ENCODE data around the gene CDCA4. TPM values are rescaled to one million over a fixed set of nuclear protein-coding genes. Genes with fewer than 3 reads are reported as not detected.

CDCA4 gene
- total RNA-seq, 1 donor from 2014 or later: 4.1 TPM

- Histone ChIP-seq H3K27me3 (no peaks in the 10 kb centered on the region), H3K4me3 (no peak overlapping the region), H3K27ac (no peak overlapping the region), H3K36me3 (no peaks in the 10 kb centered on the region), H3K9me3 (no peaks in the 10 kb centered on the region), H3K4me1 (peaks cover 12% of the 10 kb centered on the region)
- ATAC-seq (no peak), DNase-seq (no peak)
- TF ChIP-seq CTCF (IDR thresholded peaks at IDR 0.05): no peak
- intact Hi-C loops (cut with DNase I): no loop called here
These were observed 33.1 kb upstream of the CDCA4 start for GRCh38 chr14:105053996-105054395.

DNA sequence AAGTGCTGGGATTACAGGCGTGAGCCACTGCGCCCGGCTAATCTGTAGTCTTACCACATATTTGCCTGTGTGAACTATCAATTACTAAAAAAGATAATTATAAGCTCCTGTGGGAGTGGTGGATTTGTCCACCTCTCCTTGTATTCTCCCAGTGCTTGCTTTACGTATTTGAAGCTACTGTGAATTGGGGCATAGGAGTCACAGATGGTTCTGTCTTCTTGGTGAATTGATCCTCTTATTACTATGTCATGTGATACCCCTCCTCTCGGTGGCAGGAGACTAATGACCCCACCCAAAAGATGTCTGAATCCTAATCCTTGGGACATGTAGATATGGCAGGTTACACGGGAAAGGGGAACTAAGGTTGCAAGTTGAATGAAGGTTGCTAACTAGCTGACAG lies 32.5 kb upstream of the CDCA4 start:
- DNase-seq (no peak), ATAC-seq (no peak)
- TF ChIP-seq CTCF (IDR thresholded peaks at IDR 0.05): no peak
- H3K4me1 ChIP-seq: peaks cover 6% of the 10 kb centered on the region
- no peaks in the 10 kb centered on the region for H3K27me3 ChIP-seq
- intact Hi-C loops (cut with DNase I): no loop called here
- H3K36me3 ChIP-seq: no peaks in the 10 kb centered on the region
- H3K4me3 ChIP-seq: no peak overlapping the region
- no peaks in the 10 kb centered on the region for H3K9me3 ChIP-seq
- no peak overlapping the region for H3K27ac ChIP-seq

- intact Hi-C loops (cut with DNase I): no loop called here
These were observed 31.2 kb upstream of the CDCA4 start for GRCh38 chr14:105052110-105052458.

DNA sequence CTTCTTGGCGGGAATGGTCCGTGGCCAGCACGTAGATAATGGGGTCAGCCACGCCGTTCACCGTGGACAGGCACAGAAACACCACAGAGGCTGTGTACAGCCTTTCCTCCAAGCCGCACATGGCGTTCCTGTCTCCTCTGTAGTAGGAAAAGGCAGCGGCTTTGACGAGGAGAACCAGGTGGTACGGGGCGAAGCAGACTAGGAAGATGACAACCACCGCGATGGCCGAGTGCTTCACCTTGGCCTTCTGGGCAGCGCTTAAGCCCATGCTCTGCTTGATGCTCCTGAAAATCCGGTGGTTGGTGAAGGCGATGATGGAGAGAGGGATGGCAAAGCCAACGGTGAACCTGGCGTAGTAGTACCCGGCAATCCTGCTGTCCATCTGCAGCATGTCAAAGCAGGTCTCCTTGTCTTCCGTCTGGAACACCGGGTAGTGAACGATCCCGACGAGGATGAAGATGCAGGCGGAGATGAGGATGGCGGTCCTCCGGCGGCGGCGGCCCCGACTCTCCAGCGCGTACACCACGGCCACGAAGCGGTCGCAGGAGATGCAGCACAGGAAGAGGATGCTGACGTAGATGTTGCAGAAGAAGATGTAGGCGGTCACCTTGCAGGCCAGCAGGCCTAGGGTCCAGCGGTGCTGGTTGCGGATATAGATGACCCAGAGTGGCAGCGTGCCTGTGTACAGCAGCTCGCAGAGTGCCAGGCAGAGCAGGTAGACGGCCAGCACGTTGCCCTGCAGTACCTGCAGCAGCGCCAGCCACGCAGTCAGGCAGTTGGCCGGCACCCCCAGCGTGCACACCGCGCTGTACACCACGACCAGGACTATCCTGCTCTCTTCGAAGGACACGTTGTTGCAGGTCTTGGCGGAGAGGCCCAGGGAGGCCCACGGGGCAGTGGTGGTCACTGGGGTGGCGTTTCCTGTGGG lies 30.6 kb upstream of the CDCA4 start:
- TF ChIP-seq CTCF (IDR thresholded peaks at IDR 0.05): no peak
- ATAC-seq: no peak
- no peak for DNase-seq
- Histone ChIP-seq H3K4me1 (peaks cover 6% of the 10 kb centered on the region), H3K4me3 (no peak overlapping the region), H3K27ac (no peak overlapping the region), H3K27me3 (no peaks in the 10 kb centered on the region), H3K36me3 (no peaks in the 10 kb centered on the region), H3K9me3 (no peaks in the 10 kb centered on the region)
- intact Hi-C loops (cut with DNase I): no loop called here

More at GRCh38 chr14:105052110-105052458, 31.2 kb upstream of the CDCA4 start:
- Histone ChIP-seq H3K4me1 (peaks cover 6% of the 10 kb centered on the region), H3K36me3 (no peaks in the 10 kb centered on the region), H3K4me3 (no peak overlapping the region), H3K9me3 (no peaks in the 10 kb centered on the region), H3K27ac (no peak overlapping the region), H3K27me3 (no peaks in the 10 kb centered on the region)
- ATAC-seq: no peak
- no peak for DNase-seq
- no peak for TF ChIP-seq CTCF (IDR thresholded peaks at IDR 0.05)

DNA sequence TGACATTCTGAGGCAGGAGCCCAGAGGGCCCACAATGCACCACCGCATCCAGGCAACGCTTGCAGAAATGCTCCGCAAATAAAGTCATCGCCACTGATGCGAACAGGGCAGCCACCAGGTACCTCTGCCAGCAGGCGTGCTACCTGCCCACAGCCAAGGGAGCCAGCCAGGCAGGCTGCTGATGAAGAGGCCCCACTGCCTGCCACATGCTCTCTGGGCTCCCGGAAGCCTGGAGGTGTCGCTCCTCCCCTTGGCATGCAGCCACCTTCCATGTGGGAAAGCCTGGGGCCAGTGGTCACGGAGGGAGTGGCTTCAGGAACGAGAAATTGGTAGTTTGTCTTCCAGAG lies 29.6 kb upstream of the CDCA4 start:
- no peak for TF ChIP-seq CTCF (IDR thresholded peaks at IDR 0.05)
- peak; percentile 29 for ATAC-seq

More for the DNA sequence above, 29.6 kb upstream of the CDCA4 start:
- peak; percentile 86 for DNase-seq
- H3K4me1 ChIP-seq: peaks cover 6% of the 10 kb centered on the region
- no peak overlapping the region for H3K4me3 ChIP-seq
- intact Hi-C loops (cut with DNase I): no loop called here
- no peaks in the 10 kb centered on the region for H3K27me3 ChIP-seq
- no peaks in the 10 kb centered on the region for H3K9me3 ChIP-seq
- no peaks in the 10 kb centered on the region for H3K36me3 ChIP-seq
- no peak overlapping the region for H3K27ac ChIP-seq
